GM19193 (cell line): Measurements from ENCODE around the gene SDHD.

Experiments used
- POLR2A ChIP-seq: IDR thresholded peaks from 4 replicates; pipeline ENCODE4 v1.6.1; 2011; ENCODE audit not compliant: insufficient read depth, insufficient read length; ENCODE audit errors: extremely low read depth

Gene SDHD

DNA sequence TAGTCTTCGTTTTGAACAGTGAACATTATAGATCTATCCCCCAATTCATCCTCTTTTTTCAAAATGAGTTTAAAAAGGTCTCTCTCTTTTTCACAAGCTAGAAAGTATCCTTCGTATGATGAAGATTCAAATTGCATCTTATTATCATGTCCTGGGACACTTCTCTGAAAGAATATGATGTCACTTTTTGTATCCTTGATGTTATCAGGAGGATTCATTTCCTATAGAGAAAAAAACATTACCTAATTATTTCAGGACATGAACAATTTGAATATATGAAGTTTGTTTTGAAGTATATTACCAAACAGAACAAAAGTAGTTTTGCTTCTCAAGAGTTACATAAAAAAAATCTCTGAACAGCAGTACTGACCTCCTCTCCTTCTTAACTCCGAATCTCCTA, 56.9 kb downstream of the SDHD start:
- no peak for TF ChIP-seq POLR2A
